Lower leg skin (tissue), 4 donors: ENCODE results near the gene QSOX1. TPM values are rescaled to one million over a fixed set of nuclear protein-coding genes. Genes with fewer than 3 reads are reported as not detected.
A peak's percentile ranks its signal among the peaks of the same experiment; 100 is the strongest.

Experiments
- DNase-seq, 2 donors: peaks; one replicate each; pipeline ENCODE4 v3.0.0-alpha.2; 2019; ENCODE audit warnings: low spot score in 2 of 2
- H3K4me3 ChIP-seq: fragments of 200-600 bp; sonication (generic); 2 replicates; pipeline ENCODE4 v1.5.1; 2017; ENCODE audit warnings: mild to moderate bottlenecking, low read depth; ENCODE audit not compliant: poor library complexity, severe bottlenecking
- CTCF ChIP-seq, 3 donors: fragments of 450-650 bp; IDR thresholded peaks; one replicate each; pipeline ENCODE4 v1.5.1; 2016; ENCODE audit warnings: antibody characterized with exemption in 3 of 3, mild to moderate bottlenecking in 3 of 3, moderate library complexity in 2 of 3
- POLR2A ChIP-seq, 2 donors: fragments of 450-650 bp; IDR thresholded peaks; one replicate each; pipeline ENCODE4 v1.6.1; 2016 to 2017; ENCODE audit warnings: antibody characterized with exemption in 2 of 2, mild to moderate bottlenecking in 1 of 2, moderate library complexity in 1 of 2
- WGBS, 2 donors: methylation state at CpG; one replicate each; pipeline ENCODE4 v1.1.5; 2018; 5-methylcytosine and 5-hydroxymethylcytosine counted together
- intact Hi-C: fragments of 100-400 bp; cut with DNase I; formaldehyde crosslinking; loops from one replicate; pipeline ENCODE4 v1.15.0; 2023; ENCODE audit warnings: low total_unique reads
- total RNA-seq, 4 donors: library from RNA; depleted of rRNA; stranded (reverse); fragments of >200 nt; gene quantifications; one replicate each; pipeline ENCODE4 v1.1.0, GENCODE V29; 2016

The QSOX1 gene
- total RNA-seq, 4 donors from 2014 or later, result 77.7 to 90.3 (median 87.3) TPM

GRCh38 chr1:180227861-180228647 lies 73.4 kb downstream of the QSOX1 start:
- no peak for DNase-seq
- TF ChIP-seq CTCF (IDR thresholded peaks at IDR 0.05) (no peak), POLR2A (IDR thresholded peaks at IDR 0.05) (no peak)
- no peak overlapping the region for H3K4me3 ChIP-seq
- intact Hi-C loops, result no loop called here
- 24 to 27% methylated on average over 17 of the region's 17 CpGs for WGBS, 2 donors

GRCh38 chr1:180228648-180229482 lies 74.2 kb downstream of the QSOX1 start:
- no peak for TF ChIP-seq CTCF (IDR thresholded peaks at IDR 0.05)
- TF ChIP-seq POLR2A (IDR thresholded peaks at IDR 0.05), result no peak
- DNase-seq, result no peak
- peak overlapping the region; percentile 26 for H3K4me3 ChIP-seq
- 4% methylated on average over 18 to 57 of the region's 57 CpGs for WGBS, 2 donors
- intact Hi-C loops, result no loop called here

GRCh38 chr1:180229483-180230415 lies 75.1 kb downstream of the QSOX1 start, which contains the start of gene LHX4:
LHX4 (plus strand) TSS chr1:180230264; CDS start chr1:180230530, 266 bp downstream.
- intact Hi-C loops, result no loop called here
- WGBS, 2 donors, result 0 to 1% methylated on average over 73 to 86 of the region's 105 CpGs
- H3K4me3 ChIP-seq, result peak within 1 kb of the TSS; percentile 37
- no peak for DNase-seq
- TF ChIP-seq POLR2A (IDR thresholded peaks at IDR 0.05) (no peak), CTCF (IDR thresholded peaks at IDR 0.05) (no peak)

GRCh38 chr1:180230416-180230790 lies 75.7 kb downstream of the QSOX1 start:
- intact Hi-C loops, result no loop called here
- peak overlapping the region; percentile 37 for H3K4me3 ChIP-seq
- 1 to 2% methylated on average over 28 of the region's 28 CpGs for WGBS, 2 donors
- DNase-seq, result no peak
- TF ChIP-seq CTCF (IDR thresholded peaks at IDR 0.05) (no peak), POLR2A (IDR thresholded peaks at IDR 0.05) (no peak)

GRCh38 chr1:180230791-180231505 lies 76.3 kb downstream of the QSOX1 start:
- intact Hi-C loops, result no loop called here
- H3K4me3 ChIP-seq, result peak overlapping the region; percentile 37
- WGBS, 2 donors, result 1 to 2% methylated on average over 15 to 48 of the region's 65 CpGs
- TF ChIP-seq CTCF (IDR thresholded peaks at IDR 0.05), result no peak
- no peak for TF ChIP-seq POLR2A (IDR thresholded peaks at IDR 0.05)
- no peak for DNase-seq
